Measurements from ENCODE around the gene CSAD. TPM values are rescaled to one million over a fixed set of nuclear protein-coding genes. Genes with fewer than 3 reads are reported as not detected.

The CSAD gene
- total RNA-seq, 4 donors from 2014 or later, result 7.2 to 33.6 (median 19.2) TPM

GRCh38 chr12:53120685-53121525, 59.8 kb downstream of the CSAD start:
- no peak for DNase-seq (ENCODE audit: low spot score in 2 of 2)
- no peak overlapping the region for H3K4me3 ChIP-seq (ENCODE audit: low read depth, poor library complexity, severe bottlenecking)
- WGBS, 2 donors, result 66 to 76% methylated on average over 12 of the region's 12 CpGs
- TF ChIP-seq CTCF (IDR thresholded peaks at IDR 0.05) (no peak), POLR2A (IDR thresholded peaks at IDR 0.05) (no peak)
- intact Hi-C loops (cut with DNase I; ENCODE audit: low total_unique reads), result no loop called here

GRCh38 chr12:53118751-53119300, 61.9 kb downstream of the CSAD start:
- intact Hi-C loops (cut with DNase I; ENCODE audit: low total_unique reads), result no loop called here
- 90 to 91% methylated on average over 8 of the region's 8 CpGs for WGBS, 2 donors
- TF ChIP-seq POLR2A (IDR thresholded peaks at IDR 0.05) (no peak), CTCF (IDR thresholded peaks at IDR 0.05) (no peak)
- no peak for DNase-seq (ENCODE audit: low spot score in 2 of 2)
- H3K4me3 ChIP-seq (ENCODE audit: low read depth, poor library complexity, severe bottlenecking), result no peak overlapping the region

- intact Hi-C loops (cut with DNase I; ENCODE audit: low total_unique reads), result no loop called here
- peak in 1 of 2 donors; percentile 80 for DNase-seq (ENCODE audit: low spot score in 2 of 2)
- 92 to 96% methylated on average over 8 of the region's 8 CpGs for WGBS, 2 donors
- TF ChIP-seq POLR2A (IDR thresholded peaks at IDR 0.05) (no peak), CTCF (IDR thresholded peaks at IDR 0.05) (no peak)
- no peak overlapping the region for H3K4me3 ChIP-seq (ENCODE audit: low read depth, poor library complexity, severe bottlenecking)
Measured at GRCh38 chr12:53115891-53116648, 64.7 kb downstream of the CSAD start.

- intact Hi-C loops (cut with DNase I; ENCODE audit: low total_unique reads), result no loop called here
- peak in 1 of 2 donors; percentile 74 for DNase-seq (ENCODE audit: low spot score in 2 of 2)
- TF ChIP-seq POLR2A (IDR thresholded peaks at IDR 0.05), result no peak
- no peak for TF ChIP-seq CTCF (IDR thresholded peaks at IDR 0.05)
- 91% methylated on average over 26 to 30 of the region's 33 CpGs for WGBS, 2 donors
- no peak overlapping the region for H3K4me3 ChIP-seq (ENCODE audit: low read depth, poor library complexity, severe bottlenecking)
Measured at GRCh38 chr12:53115112-53115890, 65.4 kb downstream of the CSAD start.

- peak in 1 of 2 donors; percentile 12 for DNase-seq (ENCODE audit: low spot score in 2 of 2)
- no peak overlapping the region for H3K4me3 ChIP-seq (ENCODE audit: low read depth, poor library complexity, severe bottlenecking)
- TF ChIP-seq CTCF (IDR thresholded peaks at IDR 0.05), result no peak
- TF ChIP-seq POLR2A (IDR thresholded peaks at IDR 0.05), result no peak
- intact Hi-C loops (cut with DNase I; ENCODE audit: low total_unique reads), result no loop called here
Measured at GRCh38 chr12:53113951-53114350, 66.8 kb downstream of the CSAD start.
